ENCODE data around the gene SPATA33. TPM values are rescaled to one million over a fixed set of nuclear protein-coding genes. Genes with fewer than 3 reads are reported as not detected.
"Not testable (repeated sequence)": the region's sequence is repeated elsewhere in the genome, so short reads cannot be mapped to it uniquely, and the experiment has no call there.

Gene SPATA33
- total RNA-seq, 1 experiment from 2014 or later: 19.7 TPM

GRCh38 chr16:89658221-89658879, 714 bp downstream of the SPATA33 start:
- Mint-ChIP-seq H3K27ac (ENCODE audit: unreplicated experiment) (peak overlapping the region; percentile 94), H3K27me3 (ENCODE audit: insufficient read depth, unreplicated experiment) (no peaks in the 10 kb centered on the region), H3K4me3 (ENCODE audit: unreplicated experiment) (peak overlapping the region; percentile 95), H3K9me3 (ENCODE audit: unreplicated experiment) (peaks cover 10% of the 10 kb centered on the region), H3K36me3 (ENCODE audit: insufficient read depth, unreplicated experiment) (peaks cover 74% of the 10 kb centered on the region), H3K4me1 (ENCODE audit: low read depth, unreplicated experiment) (peaks cover 8% of the 10 kb centered on the region)
- no TSS peak for BruUV-seq (replicated peaks)
- ChIA-PET CTCF (interaction anchor here (0.6 kb wide), 1 partner anchor 215 kb away, joined by 3 read pairs; the partner anchor contains the start of gene TCF25), POLR2A (interaction anchor here (1.5 kb wide), 1 partner anchor 28 kb away, joined by 6 read pairs; the partner anchor contains the start of gene CDK10)
- intact Hi-C loops (cut with micrococcal nuclease; ENCODE audit: unreplicated experiment): loop anchor here (2.0 to 5.0 kb wide), 2 partner anchors 28 to 44 kb away; partner anchors contain the start of genes CDK10 and SPATA2L
- peak in 1 of 2 experiments; percentile 55 for DNase-seq
- no peaks in the 10 kb centered on the region for H3K9me3 ChIP-seq
- no peak for TF ChIP-seq CTCF (IDR thresholded peaks at IDR 0.05; ENCODE audit: insufficient read depth in 1 of 2, low read depth in 1 of 2, low read length in 1 of 2, severe bottlenecking in 1 of 2, unreplicated experiment in 1 of 2)
- H3K4me3 ChIP-seq (ENCODE audit: low read depth, low read length): peak overlapping the region; percentile 99
- H3K4me1 ChIP-seq: no peaks in the 10 kb centered on the region
- no peaks in the 10 kb centered on the region for H3K27me3 ChIP-seq (replicated peaks; ENCODE audit: control insufficient read depth, insufficient read depth, low read length)
- peaks cover 6% of the 10 kb centered on the region for H3K36me3 ChIP-seq (ENCODE audit: control insufficient read depth, insufficient read depth, low read length)

- no peak overlapping the region for H3K27ac Mint-ChIP-seq (ENCODE audit: unreplicated experiment)
- no peaks in the 10 kb centered on the region for H3K27me3 Mint-ChIP-seq (ENCODE audit: insufficient read depth, unreplicated experiment)
- peaks cover 10% of the 10 kb centered on the region for H3K9me3 Mint-ChIP-seq (ENCODE audit: unreplicated experiment)
- intact Hi-C loops (cut with micrococcal nuclease; ENCODE audit: unreplicated experiment): no loop called here
- Histone ChIP-seq H3K27me3 (replicated peaks; ENCODE audit: control insufficient read depth, insufficient read depth, low read length) (no peaks in the 10 kb centered on the region), H3K9me3 (no peaks in the 10 kb centered on the region), H3K36me3 (ENCODE audit: control insufficient read depth, insufficient read depth, low read length) (peaks cover 5% of the 10 kb centered on the region), H3K4me1 (no peaks in the 10 kb centered on the region), H3K4me3 (ENCODE audit: low read depth, low read length) (no peak overlapping the region)
- DNase-seq: no peak
- BruUV-seq (replicated peaks): no TSS peak
- peaks cover 8% of the 10 kb centered on the region for H3K4me1 Mint-ChIP-seq (ENCODE audit: low read depth, unreplicated experiment)
- H3K4me3 Mint-ChIP-seq (ENCODE audit: unreplicated experiment): no peak overlapping the region
- H3K36me3 Mint-ChIP-seq (ENCODE audit: insufficient read depth, unreplicated experiment): peaks cover 77% of the 10 kb centered on the region
- ChIA-PET POLR2A (no interaction called here), CTCF (no interaction called here)
- no peak for TF ChIP-seq CTCF (IDR thresholded peaks at IDR 0.05; ENCODE audit: insufficient read depth in 1 of 2, low read depth in 1 of 2, low read length in 1 of 2, severe bottlenecking in 1 of 2, unreplicated experiment in 1 of 2)
Observed at GRCh38 chr16:89660146-89660545, 2.5 kb downstream of the SPATA33 start.

GRCh38 chr16:89661215-89661614, 3.6 kb downstream of the SPATA33 start:
- no peak for DNase-seq
- H3K27me3 Mint-ChIP-seq (ENCODE audit: insufficient read depth, unreplicated experiment): no peaks in the 10 kb centered on the region
- ChIA-PET CTCF (no interaction called here), POLR2A (no interaction called here)
- no peak overlapping the region for H3K27ac Mint-ChIP-seq (ENCODE audit: unreplicated experiment)
- peaks cover 17% of the 10 kb centered on the region for H3K9me3 Mint-ChIP-seq (ENCODE audit: unreplicated experiment)
- no peaks in the 10 kb centered on the region for H3K27me3 ChIP-seq (replicated peaks; ENCODE audit: control insufficient read depth, insufficient read depth, low read length)
- peaks cover 5% of the 10 kb centered on the region for H3K36me3 ChIP-seq (ENCODE audit: control insufficient read depth, insufficient read depth, low read length)
- H3K4me3 ChIP-seq (ENCODE audit: low read depth, low read length): no peak overlapping the region
- TF ChIP-seq CTCF (IDR thresholded peaks at IDR 0.05; ENCODE audit: insufficient read depth in 1 of 2, low read depth in 1 of 2, low read length in 1 of 2, severe bottlenecking in 1 of 2, unreplicated experiment in 1 of 2): no peak
- H3K36me3 Mint-ChIP-seq (ENCODE audit: insufficient read depth, unreplicated experiment): peaks cover 79% of the 10 kb centered on the region
- H3K9me3 ChIP-seq: peaks cover 7% of the 10 kb centered on the region
- BruUV-seq (replicated peaks): no TSS peak
- intact Hi-C loops (cut with micrococcal nuclease; ENCODE audit: unreplicated experiment): no loop called here
- H3K4me3 Mint-ChIP-seq (ENCODE audit: unreplicated experiment): peak overlapping the region; percentile 11
- peaks cover 8% of the 10 kb centered on the region for H3K4me1 Mint-ChIP-seq (ENCODE audit: low read depth, unreplicated experiment)
- no peaks in the 10 kb centered on the region for H3K4me1 ChIP-seq

GRCh38 chr16:89664238-89664637, 6.6 kb downstream of the SPATA33 start:
- H3K4me3 ChIP-seq (ENCODE audit: low read depth, low read length); H3K4me1 ChIP-seq; POLR2A ChIA-PET; H3K36me3 ChIP-seq (ENCODE audit: control insufficient read depth, insufficient read depth, low read length); H3K27ac Mint-ChIP-seq (ENCODE audit: unreplicated experiment); intact Hi-C loops (cut with micrococcal nuclease; ENCODE audit: unreplicated experiment); H3K27me3 Mint-ChIP-seq (ENCODE audit: insufficient read depth, unreplicated experiment); H3K27me3 ChIP-seq (replicated peaks; ENCODE audit: control insufficient read depth, insufficient read depth, low read length); BruUV-seq (replicated peaks); H3K4me1 Mint-ChIP-seq (ENCODE audit: low read depth, unreplicated experiment); CTCF ChIA-PET; H3K4me3 Mint-ChIP-seq (ENCODE audit: unreplicated experiment); DNase-seq: not testable (repeated sequence)
- peaks cover 64% of the 10 kb centered on the region for H3K36me3 Mint-ChIP-seq (ENCODE audit: insufficient read depth, unreplicated experiment)
- peaks cover 26% of the 10 kb centered on the region for H3K9me3 Mint-ChIP-seq (ENCODE audit: unreplicated experiment)
- H3K9me3 ChIP-seq: peaks cover 12% of the 10 kb centered on the region
